ENCODE data around the gene ACER2.
"Not testable (repeated sequence)": the region's sequence is repeated elsewhere in the genome, so short reads cannot be mapped to it uniquely, and the experiment has no call there.

ACER2 gene

DNA sequence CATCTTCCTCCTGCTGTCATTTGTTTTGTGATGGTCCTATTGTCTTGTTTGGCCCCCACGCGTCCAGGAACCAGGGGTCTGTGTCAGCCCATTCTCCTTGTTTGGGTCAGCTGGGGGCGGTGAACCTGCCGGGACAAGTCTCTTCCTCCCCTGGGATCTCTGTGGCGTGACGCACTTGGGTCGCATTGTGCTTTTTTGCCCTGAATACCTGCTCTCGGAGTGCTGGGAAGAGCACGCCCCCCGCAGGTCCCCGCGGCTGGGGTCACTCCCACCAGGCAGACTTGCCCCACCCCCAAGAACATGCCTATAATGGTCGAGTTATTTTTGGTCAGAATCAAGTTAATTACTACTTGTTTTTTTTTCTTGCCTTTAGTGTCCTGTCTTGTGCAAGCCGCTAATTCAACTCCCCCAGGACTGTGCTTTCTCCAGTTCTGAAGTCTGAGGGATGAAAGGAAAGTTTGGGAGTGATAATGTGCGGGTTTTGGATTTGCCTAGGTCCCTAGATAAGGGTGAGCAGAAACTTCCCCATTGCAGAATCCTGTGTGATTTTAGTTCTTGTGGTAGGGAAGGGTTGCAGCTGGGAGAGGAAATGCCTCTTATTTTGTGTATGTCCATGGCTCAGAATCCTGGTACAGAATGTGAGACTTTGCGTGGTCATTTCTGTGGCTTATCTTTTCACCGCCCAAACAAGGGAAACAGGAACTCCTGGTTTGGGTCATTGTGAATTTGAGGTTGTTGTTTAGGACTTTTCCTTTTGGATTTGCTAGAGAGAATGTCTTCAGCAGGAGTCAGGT is 789 bp downstream of the ACER2 start:
- peak in 1 of 2 donors; percentile 6 for DNase-seq

DNA sequence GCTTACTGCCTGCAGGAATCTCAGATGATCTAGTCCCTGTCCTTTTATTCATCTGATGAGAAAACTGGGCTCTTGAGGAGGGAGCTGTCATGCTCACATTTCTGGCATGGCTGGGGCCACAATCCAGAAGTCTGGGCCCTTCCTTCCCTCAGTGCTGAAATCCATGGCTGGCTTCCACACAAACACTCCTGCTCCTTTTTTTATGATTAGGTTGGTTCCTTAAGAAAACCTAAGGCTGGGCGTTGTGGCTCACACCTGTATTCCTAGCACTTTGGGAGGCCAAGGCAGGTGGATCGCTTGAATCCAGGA is 1.3 kb downstream of the ACER2 start:
- DNase-seq: no peak

DNA sequence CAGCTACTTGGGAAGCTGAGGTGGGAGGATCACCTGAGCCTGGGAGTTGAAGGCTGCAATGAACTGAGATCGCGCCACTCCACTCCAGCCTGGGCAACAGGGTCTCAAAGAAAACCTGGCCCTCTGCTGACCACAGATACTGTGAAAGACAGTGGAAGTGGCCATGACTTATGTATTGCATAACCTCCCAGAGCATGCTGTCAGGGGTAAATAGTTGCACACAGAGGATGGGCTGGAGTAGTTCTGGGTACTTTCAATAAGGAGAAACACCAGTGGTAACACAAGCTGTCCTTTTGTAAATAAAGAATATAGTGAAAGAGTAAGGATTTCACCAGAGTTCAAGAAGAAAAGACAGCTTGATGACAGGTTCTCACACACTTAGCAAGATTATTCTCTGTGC is 1.8 kb downstream of the ACER2 start:
- DNase-seq: no peak

DNA sequence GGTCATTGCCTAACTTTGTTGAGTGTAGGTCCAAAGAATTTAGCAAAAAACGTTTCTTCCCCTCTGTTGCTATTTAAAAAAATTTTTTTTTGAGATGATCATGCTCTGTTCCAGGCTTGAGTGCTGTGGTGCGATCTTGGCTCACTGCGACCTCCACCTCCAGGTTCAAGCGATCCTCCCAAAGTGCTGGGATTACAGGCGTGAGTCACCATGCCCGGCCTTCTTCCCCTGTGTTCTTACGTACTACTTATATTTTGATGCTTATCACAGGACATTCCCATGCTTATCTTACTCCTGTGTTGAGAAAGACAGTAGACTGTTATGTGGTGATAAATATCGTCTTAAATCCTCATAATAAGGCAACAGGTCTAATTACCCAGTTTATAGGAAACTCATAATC is 2.5 kb downstream of the ACER2 start:
- DNase-seq: no peak

DNA sequence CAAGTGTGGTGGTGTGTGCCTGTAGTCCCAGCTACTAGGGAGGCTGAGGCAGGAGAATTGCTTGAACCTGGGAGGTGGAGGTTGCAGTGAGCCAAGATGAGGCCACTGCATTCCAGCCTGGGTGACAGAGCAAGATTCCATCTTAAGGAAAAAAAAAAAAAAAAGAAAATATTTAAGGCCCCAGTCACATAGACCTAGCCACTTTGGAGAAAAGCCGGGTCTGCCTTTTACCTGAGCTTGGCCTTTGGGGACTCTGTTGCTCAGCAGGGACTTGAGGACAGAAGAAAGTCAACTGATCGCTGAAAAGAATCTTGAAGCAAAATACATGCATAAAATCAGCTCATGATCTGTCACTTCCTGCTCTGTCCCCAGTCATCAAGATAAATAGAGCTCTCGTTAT is 4.6 kb downstream of the ACER2 start:
- not testable (repeated sequence) for DNase-seq

DNA sequence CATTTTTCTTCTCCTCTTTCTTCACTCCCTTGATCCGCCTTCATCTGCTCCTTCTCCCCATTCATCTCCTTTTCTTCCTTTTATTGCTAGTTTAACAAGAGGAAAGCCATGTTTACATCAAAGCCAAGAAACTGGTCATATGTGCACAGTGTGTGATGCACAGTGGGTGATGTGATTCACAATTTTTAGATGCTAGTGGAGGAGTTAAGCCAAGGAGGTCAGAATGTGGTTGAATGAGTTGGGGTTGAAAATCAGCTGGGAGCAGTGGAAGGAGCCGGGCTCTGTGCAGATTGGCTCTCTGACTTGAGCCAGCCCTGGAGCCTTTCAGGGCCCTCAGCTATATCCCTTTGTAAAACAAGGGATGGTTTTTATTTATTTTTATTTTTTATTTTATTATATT is 7.3 kb downstream of the ACER2 start:
- DNase-seq: no peak

DNA sequence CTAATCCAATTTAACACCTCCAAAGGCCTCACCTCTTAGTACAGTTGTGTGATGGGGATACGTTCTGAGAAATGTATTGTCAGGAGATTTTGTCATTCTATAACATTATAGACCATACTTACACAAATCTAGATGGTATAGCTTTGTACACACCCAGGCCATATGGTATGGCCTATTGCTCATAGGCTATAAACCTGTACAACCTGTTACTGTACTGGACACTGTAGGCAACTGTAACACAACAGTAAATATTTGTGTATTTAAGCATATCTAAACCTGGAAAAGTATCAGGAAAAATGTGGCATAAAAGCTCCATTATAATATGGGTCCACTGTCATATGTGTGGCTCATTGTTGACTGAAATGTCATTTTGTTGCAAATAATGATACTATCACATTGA is 12.1 kb downstream of the ACER2 start:
- no peak for DNase-seq

DNA sequence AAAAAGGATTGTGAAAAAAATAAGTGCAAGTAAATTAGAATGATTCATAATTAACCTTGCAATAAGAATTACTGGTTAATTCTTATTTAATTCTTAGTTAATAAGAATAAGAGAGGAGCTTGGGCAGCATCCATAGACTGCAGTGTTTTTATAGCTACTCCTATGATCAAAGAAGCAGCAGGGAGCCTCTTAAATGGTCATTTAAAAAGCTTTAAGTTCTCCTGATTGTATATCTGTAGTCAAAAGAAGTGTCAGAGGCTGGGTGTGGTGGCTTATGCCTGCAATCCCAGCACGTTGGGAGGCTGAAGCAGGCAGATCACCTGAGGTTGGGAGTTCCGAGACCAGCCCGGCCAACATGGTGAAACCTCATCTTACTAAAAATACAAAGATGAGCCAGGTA is 14.4 kb downstream of the ACER2 start:
- DNase-seq: no peak

DNA sequence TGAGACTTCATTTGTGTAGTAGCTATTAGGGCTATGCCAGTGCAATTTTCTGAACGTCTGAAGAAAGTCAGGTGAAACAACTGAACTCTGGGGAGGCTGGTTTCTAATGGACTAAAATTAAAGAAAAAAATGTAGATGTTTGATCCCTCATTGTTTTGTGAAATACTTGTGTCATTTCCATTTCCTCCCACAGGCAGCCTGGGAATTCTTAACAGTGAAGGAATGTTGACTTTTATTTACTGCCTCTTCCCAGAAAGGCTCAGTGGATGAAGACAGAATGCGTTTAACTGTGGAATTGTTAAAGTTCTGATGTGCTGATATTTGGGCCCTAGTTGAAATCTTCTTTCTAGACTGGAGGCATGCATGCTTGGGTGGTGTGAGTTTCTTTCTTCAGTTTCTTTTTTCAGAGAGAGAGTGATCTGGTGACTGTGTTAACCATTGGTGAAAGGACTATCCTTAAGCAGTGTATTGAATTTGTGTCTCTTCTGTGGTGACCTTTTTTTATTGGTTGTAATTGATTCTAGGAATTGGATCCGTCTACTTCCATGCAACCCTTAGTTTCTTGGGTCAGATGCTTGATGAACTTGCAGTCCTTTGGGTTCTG is 15.5 kb downstream of the ACER2 start:
- DNase-seq: no peak

DNA sequence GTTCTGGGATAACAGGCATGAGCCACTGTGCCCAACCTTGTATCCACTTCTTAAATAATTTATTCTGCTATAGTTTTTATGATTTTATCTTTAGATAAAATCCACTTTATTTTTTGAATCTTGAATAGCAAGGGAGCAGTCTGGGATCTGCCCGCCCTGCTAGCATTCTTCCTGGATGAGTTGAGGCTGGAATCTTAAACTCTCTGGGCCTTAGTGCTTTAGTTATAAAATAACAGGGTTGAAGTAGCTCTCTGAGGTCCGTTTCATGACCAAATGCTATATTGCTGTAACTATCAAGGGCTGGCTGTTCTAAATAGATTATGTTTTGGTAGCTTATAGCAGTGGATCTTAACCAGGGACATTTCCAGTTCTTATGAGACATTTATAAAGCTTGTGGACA is 20.8 kb downstream of the ACER2 start:
- no peak for DNase-seq

DNA sequence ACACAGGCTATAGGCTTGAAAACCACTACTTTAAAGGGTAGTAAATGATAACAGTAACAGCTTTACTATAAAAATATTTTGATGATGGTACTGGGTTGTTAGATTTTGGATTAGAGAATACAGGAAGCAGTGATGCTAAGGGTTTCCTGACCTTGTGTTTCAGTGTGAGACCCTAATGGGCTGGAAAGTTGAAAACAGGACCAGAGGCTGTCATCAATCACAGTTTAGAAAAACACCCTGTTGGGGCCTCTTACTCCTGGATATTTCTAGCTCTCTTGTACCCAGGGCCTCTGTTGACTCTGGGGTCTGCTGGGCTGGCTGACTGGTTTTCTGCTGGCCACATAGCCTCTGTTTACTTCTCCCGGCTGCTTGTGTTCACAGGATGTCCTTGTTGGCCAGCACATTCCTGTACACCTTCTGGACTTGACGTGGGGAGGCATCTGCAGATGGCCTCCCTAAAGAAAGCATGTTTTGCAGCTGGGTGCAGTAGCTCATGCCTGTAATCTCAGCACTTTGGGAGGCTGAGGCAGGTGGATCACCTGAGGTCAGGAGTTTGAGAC is 21.5 kb downstream of the ACER2 start:
- DNase-seq: no peak

DNA sequence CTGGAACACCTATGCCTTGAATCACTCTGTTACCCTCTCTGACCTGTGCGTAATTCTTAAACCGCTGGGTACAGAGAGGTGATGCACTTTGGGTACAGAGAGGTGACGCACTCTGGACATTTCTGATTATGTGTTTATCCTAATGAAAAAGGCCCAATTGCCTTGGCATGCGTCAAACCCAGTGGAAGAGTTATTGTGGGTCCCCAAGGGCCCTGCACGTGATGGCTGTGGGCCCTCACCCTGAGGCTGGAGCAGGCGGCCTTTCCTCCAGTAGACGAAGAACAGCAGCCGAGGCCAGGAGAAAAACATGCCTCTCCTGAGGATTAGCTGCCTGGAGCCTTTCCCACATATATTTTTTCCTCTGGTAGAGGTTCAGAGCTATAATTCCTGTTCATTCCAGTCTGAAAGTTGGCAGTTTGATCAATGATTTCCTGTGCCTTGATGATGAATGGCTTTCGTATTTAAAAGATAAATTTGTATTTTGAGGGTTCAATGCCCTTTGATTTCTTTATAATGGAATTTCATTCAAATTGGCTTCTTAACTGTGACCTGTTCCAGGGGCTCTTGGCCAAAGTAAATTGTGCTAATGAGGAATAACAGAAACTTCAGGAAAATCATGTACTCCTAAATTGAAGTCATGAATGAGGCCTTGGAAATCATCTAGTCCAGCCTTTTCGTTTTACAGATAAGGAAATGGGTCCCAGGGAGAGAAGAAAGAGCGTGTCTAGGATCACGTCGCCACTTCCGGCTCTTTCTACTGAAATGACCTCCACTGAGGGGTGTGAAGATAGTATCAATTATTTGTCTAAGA is 22.8 kb downstream of the ACER2 start:
- DNase-seq: no peak

DNA sequence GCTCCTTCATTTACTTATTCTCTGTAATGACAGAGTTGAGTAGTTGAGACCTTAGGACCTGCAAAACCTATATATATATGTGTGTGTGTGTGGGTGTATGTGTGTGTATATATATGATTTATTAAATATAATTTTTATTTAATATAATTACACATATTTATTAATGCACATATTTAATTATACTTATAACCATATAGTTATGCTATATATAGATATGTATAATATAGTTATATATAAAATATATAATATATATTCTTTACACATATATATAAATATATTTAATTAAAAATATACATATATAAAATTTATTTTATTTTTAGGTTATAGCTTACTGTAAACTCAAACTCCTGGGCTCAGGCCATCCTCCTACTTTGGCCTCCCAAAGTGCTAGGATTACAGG is 23.7 kb downstream of the ACER2 start:
- DNase-seq: no peak

DNA sequence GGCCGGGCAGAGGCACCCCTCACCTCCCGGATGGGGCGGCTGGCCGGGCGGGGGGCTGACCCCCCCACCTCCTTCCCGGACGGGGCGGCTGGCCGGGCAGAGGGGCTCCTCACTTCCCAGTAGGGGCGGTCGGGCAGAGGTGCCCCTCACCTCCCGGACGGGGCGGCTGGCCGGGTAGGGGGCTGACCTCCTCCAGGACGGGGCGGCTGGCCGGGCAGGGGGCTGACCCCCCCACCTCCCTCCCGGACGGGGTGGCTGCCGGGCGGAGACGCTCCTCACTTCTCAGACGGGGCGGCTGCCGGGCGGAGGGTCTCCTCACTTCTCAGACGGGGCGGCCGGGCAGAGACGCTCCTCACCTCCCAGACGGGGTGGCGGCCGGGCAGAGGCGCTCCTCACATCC is 24.9 kb downstream of the ACER2 start:
- DNase-seq: not testable (repeated sequence)

DNA sequence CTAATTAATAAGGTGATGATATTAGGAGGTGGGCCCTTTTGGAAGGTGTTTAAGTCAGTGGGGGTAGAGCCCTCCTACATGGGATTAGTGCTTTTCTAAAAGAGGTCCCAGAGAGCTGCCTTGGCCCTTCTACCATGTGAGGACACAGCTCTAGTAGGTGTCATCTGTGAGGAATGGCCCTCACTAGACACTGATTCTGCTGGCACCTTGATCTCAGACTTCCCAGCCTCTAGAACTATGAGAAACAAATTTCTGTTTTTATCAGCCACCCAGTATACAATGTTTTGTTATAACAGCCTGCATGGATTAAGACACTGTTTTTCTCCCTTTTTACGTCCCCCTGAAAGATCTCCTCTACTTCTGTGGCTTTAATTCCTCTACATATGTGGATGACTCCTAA is 31.6 kb downstream of the ACER2 start:
- DNase-seq: no peak

DNA sequence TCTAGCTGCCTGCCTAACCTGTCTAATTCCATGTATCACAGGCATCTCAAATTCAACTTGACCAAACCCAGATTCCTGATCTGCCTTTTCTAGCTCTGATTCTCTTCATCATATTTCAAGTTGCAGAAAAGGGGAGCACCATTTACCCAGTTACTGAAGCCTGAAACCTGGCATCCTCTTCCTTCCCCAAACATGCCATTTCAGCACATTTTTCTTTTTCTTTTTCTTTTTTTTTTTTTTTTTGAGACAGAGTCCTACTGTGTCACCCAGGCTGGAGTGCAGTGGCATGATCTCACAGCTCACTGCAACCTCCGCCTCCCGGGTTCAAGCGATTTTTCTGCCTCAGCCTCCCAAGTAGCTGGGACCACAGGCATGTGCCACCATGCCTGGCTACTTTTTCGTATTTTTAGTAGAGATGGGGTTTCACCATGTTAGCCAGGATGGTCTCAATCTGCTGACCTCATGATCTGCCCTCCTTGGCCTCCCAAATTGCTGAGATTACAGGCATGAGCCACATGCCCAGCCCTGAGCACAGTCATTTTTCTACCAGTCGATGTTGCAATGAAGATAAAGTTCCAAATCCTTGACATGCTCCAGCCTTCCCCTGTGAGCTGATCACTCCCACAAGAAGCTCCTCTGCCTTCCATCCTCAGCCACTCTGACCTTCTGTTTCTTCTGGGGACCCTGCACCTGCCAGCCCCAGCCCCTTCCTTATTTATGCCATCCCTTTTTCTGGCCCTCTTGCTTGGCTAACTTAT is 32.2 kb downstream of the ACER2 start:
- DNase-seq: no peak

DNA sequence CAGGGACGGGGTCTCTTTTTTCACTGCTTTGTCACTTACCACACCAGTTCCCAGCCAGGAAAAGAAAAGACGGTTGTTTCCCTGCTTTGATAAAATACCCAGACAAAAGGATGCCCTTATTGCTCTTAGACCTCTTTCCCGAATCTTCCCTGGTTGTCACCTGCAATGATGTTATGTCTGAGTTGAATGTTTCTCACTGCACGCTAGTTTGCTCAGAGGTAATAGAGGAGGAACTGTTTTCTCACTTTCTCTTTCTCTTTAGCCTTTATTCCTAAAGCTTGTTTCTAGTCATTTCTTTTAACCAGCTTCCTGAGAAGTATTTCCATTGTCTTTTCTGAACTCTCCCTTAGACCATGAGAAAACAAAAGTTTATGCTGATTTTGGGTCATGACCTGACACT is 32.9 kb downstream of the ACER2 start:
- no peak for DNase-seq

DNA sequence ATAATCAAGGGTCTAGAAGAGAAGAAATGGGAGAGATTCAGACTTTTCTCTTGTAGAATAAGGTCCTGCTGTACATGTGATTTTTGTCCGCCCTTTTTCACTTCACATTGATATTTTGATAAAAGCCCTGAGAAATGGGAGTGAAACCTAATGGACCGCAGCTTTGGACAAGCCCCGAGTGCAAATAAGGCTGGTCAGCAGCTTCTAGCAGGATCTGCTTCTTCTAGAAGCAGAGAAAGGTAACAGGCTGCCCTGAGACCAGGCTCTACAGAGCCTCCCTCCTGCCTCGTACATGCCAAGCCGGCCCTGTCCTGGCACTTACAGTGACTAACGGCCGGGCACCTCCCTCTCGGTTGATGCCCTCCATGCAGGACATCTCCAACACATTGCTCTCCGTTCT is 33.4 kb downstream of the ACER2 start:
- no peak for DNase-seq

DNA sequence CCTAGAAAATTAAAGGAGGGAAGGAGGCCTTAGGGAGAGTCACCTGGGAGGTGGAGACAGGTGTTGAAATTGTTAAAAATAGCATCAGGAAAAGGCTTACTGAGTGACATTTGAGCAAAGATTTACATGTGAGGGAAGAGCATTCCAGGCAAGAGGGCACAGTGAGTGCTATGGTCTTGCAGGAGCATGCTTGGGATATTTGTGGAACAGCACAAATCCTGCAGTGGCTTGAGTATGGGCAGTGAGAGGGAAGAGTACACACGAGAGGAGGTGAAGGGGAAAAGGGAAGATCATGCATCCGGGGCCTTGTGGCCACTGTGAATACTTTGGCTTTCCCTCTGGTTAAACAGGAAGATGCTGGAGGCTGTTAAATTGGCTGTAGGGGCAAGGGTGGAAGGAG is 36.6 kb downstream of the ACER2 start:
- DNase-seq: no peak

DNA sequence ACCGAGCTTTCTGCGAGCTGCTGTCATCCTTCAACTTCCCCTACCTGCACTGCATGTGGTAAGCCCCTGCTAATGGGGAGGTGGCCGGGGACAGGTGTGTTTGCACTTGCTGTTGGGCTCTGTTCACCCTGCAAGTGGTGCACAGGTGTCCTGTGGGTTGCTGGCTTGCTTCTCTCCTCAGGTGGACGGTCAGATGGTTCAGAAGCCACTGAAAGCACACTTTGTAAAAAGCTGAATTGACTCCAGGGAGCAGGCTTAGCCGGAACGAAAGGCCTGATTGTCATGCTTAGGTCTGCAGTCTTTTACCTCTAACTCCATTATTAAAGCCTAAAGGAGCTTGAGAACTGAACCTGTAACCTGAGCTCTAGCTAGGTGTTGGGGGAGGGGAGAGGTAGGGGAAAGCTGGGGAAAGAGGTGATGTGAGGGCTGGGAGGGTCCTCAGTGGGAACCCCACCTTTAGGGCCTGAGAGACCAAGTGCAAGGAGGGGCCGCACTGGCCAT is 37.6 kb downstream of the ACER2 start:
- DNase-seq: no peak

DNA sequence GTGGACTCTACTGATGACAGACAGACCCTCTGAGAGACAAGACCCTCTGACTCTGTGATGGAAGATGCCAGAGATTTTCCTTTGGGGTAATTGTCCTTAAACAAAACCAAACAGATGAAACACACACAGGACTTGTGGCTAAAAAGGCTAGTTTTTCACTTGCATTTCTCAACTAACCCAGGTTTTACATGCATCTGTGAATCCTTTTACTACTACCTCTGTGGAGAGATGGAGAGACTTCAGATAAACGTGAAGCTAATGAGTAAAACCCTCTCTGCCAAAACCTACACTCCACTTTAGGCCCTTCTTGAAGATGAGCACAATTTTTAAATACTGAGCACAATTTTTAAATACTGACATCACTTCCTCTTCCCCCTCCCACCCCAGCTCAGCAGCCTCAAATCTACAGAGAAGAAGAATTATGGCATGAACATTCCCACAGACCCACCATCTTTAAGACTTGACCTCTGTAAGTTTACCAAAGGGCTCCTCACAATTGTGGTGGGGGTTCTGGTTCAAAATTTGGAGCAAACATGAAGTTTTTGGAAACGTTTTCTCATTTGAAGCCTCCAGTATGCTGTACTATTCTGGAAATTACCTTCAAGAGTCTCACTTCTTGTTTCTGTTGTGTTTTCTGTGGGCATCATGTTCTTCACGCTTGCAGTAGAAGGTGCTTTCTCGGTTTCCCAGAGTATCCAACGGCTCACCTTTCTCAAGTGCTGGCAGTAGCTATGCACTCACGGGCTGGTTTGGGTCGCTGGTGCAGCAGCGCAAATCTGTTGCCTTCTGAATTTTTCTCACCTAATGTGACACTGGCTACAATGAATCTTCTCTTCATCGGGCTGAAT is 42.7 kb downstream of the ACER2 start:
- no peak for DNase-seq

DNA sequence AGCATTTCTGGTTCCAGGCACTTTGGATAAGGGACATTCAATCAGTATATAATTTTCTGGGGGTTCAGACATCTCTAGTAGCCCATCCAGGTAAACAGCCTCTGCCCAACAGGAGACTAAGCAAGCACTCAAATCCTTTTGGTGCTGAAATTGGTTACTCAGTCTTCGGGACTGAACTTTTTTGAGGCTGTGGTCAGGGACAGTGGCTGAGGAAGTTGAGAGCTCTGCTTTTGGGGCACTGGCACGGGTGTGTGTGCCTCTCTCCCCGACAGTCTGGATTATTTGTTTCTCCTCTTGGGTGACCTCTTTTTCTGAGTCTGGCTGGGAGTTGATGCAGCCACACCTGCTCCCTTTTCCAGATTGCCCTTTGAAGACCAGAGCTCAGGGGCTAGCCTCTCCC is 47.6 kb downstream of the ACER2 start:
- DNase-seq: no peak

All from activated CD4-positive, alpha-beta T cell treated with anti-CD3 and anti-CD28 coated beads for 4 hours (primary cell).